HepG2 (cell line): ENCODE data around the gene CABP2. TPM values are rescaled to one million over a fixed set of nuclear protein-coding genes. Genes with fewer than 3 reads are reported as not detected.

ENCODE experiments used
- ATAC-seq: fragments of 200-7000 bp; cut with Tn5 transposase; 3 replicates; pipeline ENCODE4 v1.9.1; 2020; ENCODE audit warnings: mild to moderate bottlenecking, moderate library complexity
- BruUV-seq: library from RNA; stranded (reverse); fragments of 400-500 nt; replicated peaks from 2 replicates; lab custom pipeline; 2021; lab: Mats Ljungman, UMichigan
- CTCF ChIA-PET: fragments of 300-600 bp; formaldehyde crosslinking; extraction: SDS; loops from one replicate; lab custom pipeline; 2021; ENCODE audit warnings: low total read pairs, inconsistent platforms, low intra/inter-chr PET ratio; lab: Yijun Ruan, JAX
- POLR2A ChIA-PET: fragments of 350-600 bp; sonication (Branson Sonifier 250); formaldehyde crosslinking; loops from one replicate; lab custom pipeline; 2020; ENCODE audit warnings: antibody characterized with exemption, inconsistent platforms; lab: Yijun Ruan, JAX
- DNase-seq: peaks from one replicate; pipeline ENCODE4 v3.0.0-alpha.2; 2015; ENCODE audit warnings: low spot score
- FAIRE-seq: peaks from 3 replicates; lab custom pipeline; 2011; peaks lifted over from hg19 to GRCh38; lab: Jason Lieb, UNC
- H2AFZ ChIP-seq: one replicate; pipeline ENCODE4 v1.6.1; 2011; ENCODE audit warnings: low read length, inconsistent platforms
- H3K27ac ChIP-seq: fragments of 300-600 bp; 3 replicates; pipeline ENCODE4 v1.8.0; 2011; ENCODE audit warnings: mixed run types, mild to moderate bottlenecking, mixed read lengths, low read length, inconsistent platforms; ENCODE audit not compliant: insufficient read depth; ENCODE audit errors: extremely low read length
- H3K27me3 ChIP-seq, 2 experiments: fragments of 200-600 bp in 1 of 2; 2 replicates in 1 of 2; 3 replicates in 1 of 2; pipeline versions ENCODE4 v1.6.0 to v1.8.0; 2011; ENCODE audit warnings: low read length in 2 of 2, mild to moderate bottlenecking in 2 of 2, moderate library complexity in 2 of 2, inconsistent platforms in 1 of 2; ENCODE audit not compliant: insufficient read depth in 2 of 2, control insufficient read depth in 1 of 2
- H3K36me3 ChIP-seq, 2 experiments: fragments of 200-600 bp in 1 of 2; replicated peaks in 1 of 2; 2 replicates in 1 of 2; 3 replicates in 1 of 2; pipeline versions ENCODE4 v1.5.1 to v1.8.0; 2011; ENCODE audit warnings: low read length in 2 of 2, inconsistent platforms in 1 of 2; ENCODE audit not compliant: insufficient read depth in 2 of 2, control insufficient read depth in 1 of 2
- H3K4me1 ChIP-seq: 2 replicates; pipeline ENCODE4 v1.5.1; 2012; ENCODE audit warnings: low read length, inconsistent platforms; ENCODE audit not compliant: insufficient read depth
- H3K4me2 ChIP-seq: 2 replicates; pipeline ENCODE4 v1.6.0; 2011; ENCODE audit warnings: low read depth, low read length, inconsistent platforms
- H3K4me3 ChIP-seq, 3 experiments: fragments of 200-600 bp in 1 of 3; sonication (generic), shearing (Covaris generic) in 1 of 3; replicated peaks in 1 of 3; 2 replicates each; pipeline ENCODE4 v1.5.1; 2011 to 2016; ENCODE audit warnings: low read length in 3 of 3, inconsistent platforms in 2 of 3, low read depth in 2 of 3, mild to moderate bottlenecking in 2 of 3, control low read depth in 1 of 3, mixed read lengths in 1 of 3; ENCODE audit not compliant: insufficient read depth in 1 of 3
- H3K79me2 ChIP-seq: one replicate; pipeline ENCODE4 v1.6.1; 2011; ENCODE audit warnings: low read length, inconsistent platforms; ENCODE audit not compliant: insufficient read depth
- H3K9ac ChIP-seq: 2 replicates; pipeline ENCODE4 v1.6.0; 2011; ENCODE audit warnings: mild to moderate bottlenecking, low read depth, low read length, inconsistent platforms; ENCODE audit not compliant: insufficient read depth
- H3K9me3 ChIP-seq: 2 replicates; pipeline ENCODE4 v1.5.1; 2012; ENCODE audit warnings: mild to moderate bottlenecking, low read length
- H4K20me1 ChIP-seq: 2 replicates; pipeline ENCODE4 v1.6.0; 2011; ENCODE audit warnings: inconsistent platforms, mild to moderate bottlenecking, low read length, moderate library complexity; ENCODE audit not compliant: insufficient read depth
- ATRX ChIP-seq: sonication (generic); formaldehyde crosslinking; IDR thresholded peaks from 2 replicates; pipeline ENCODE4 v1.4.0; 2020; ENCODE audit warnings: missing genetic modification reagents, borderline replicate concordance
- CAMTA2 ChIP-seq: sonication (generic); formaldehyde crosslinking; IDR thresholded peaks from 2 replicates; pipeline ENCODE4 v1.4.0; 2020; ENCODE audit warnings: mild to moderate bottlenecking, missing genetic modification reagents, borderline replicate concordance
- DNMT1 ChIP-seq: sonication (generic); formaldehyde crosslinking; IDR thresholded peaks from 2 replicates; pipeline ENCODE4 v1.5.1; 2020; ENCODE audit warnings: mild to moderate bottlenecking, missing genetic modification reagents
- EEA1 ChIP-seq: sonication (generic); formaldehyde crosslinking; IDR thresholded peaks from 2 replicates; pipeline ENCODE4 v1.5.1; 2020; ENCODE audit warnings: mild to moderate bottlenecking, missing genetic modification reagents, borderline replicate concordance
- GLI4 ChIP-seq: sonication (generic); formaldehyde crosslinking; IDR thresholded peaks from 2 replicates; pipeline ENCODE4 v1.5.1; 2020; ENCODE audit warnings: missing genetic modification reagents, mild to moderate bottlenecking, moderate library complexity, borderline replicate concordance
- GPN1 ChIP-seq: sonication (generic); formaldehyde crosslinking; IDR thresholded peaks from 2 replicates; pipeline ENCODE4 v1.5.1; 2020; ENCODE audit warnings: missing genetic modification reagents, borderline replicate concordance
- HMG20B ChIP-seq: conservative IDR thresholded peaks from 2 replicates; pipeline ENCODE4 v1.6.1; 2016; ENCODE audit warnings: missing genetic modification reagents, missing compliant biosample characterization
- MAFK ChIP-seq, 2 experiments: IDR thresholded peaks in 1 of 2; conservative IDR thresholded peaks in 1 of 2; 2 replicates each; pipeline ENCODE4 v1.6.1; 2011; ENCODE audit warnings: improper control_type of control experiment in 2 of 2, low read length in 2 of 2
- MTF1 ChIP-seq: sonication (generic); formaldehyde crosslinking; IDR thresholded peaks from 2 replicates; pipeline ENCODE4 v1.5.0; 2020; ENCODE audit warnings: missing genetic modification reagents
- NPAS2 ChIP-seq: sonication (generic); formaldehyde crosslinking; IDR thresholded peaks from 2 replicates; pipeline ENCODE4 v1.8.0; 2022; ENCODE audit warnings: mild to moderate bottlenecking, missing genetic modification reagents, borderline replicate concordance
- NR1H2 ChIP-seq: sonication (generic); formaldehyde crosslinking; IDR thresholded peaks from 2 replicates; pipeline ENCODE4 v1.8.1; 2022; ENCODE audit warnings: low read depth, missing genetic modification reagents, borderline replicate concordance
- SOX6 ChIP-seq, 2 experiments: fragments of 450-650 bp in 1 of 2; sonication (generic) in 1 of 2; formaldehyde crosslinking in 1 of 2; IDR thresholded peaks; 2 replicates each; pipeline versions ENCODE4 v1.4.0 to v1.6.1; 2017 to 2020; ENCODE audit warnings: antibody characterized with exemption in 1 of 2, mild to moderate bottlenecking in 1 of 2, missing genetic modification reagents in 1 of 2
- WIZ ChIP-seq: sonication (generic); formaldehyde crosslinking; IDR thresholded peaks from 2 replicates; pipeline ENCODE4 v1.5.1; 2020; ENCODE audit warnings: mild to moderate bottlenecking, missing genetic modification reagents
- ZNF253 ChIP-seq: sonication (generic); formaldehyde crosslinking; IDR thresholded peaks from 2 replicates; pipeline ENCODE4 v1.8.0; 2022; ENCODE audit warnings: mild to moderate bottlenecking, missing genetic modification reagents, borderline replicate concordance
- ZNF431 ChIP-seq: sonication (generic); formaldehyde crosslinking; IDR thresholded peaks from 2 replicates; pipeline ENCODE4 v1.9.0; 2022; ENCODE audit warnings: missing genetic modification reagents, low read depth, mild to moderate bottlenecking, borderline replicate concordance
- ZNF605 ChIP-seq: sonication (generic); formaldehyde crosslinking; IDR thresholded peaks from 2 replicates; pipeline ENCODE4 v1.8.0; 2022; ENCODE audit warnings: mild to moderate bottlenecking, missing genetic modification reagents
- WGBS: methylation state at CpG from one replicate; pipeline ENCODE4 v1.1.6; 2017; ENCODE audit warnings: low lambda C conversion rate; 5-methylcytosine and 5-hydroxymethylcytosine counted together
- in situ Hi-C: cut with HindIII; loops from 2 replicates; pipeline ENCODE4 v1.10.0; 2017; ENCODE audit warnings: low pct_unique_long_range_greater_than_20kb; ENCODE audit not compliant: extremely low pct_ligation_motif_present
- intact Hi-C: fragments of 100-400 bp; cut with micrococcal nuclease; formaldehyde crosslinking; loops from one replicate; pipeline ENCODE4 v1.10.0; 2022; ENCODE audit not compliant: unreplicated experiment
- polyA plus RNA-seq, 8 experiments: library from polyadenylated mRNA; depleted of rRNA in 3 of 8; stranded (reverse) in 7 of 8; unstranded in 1 of 8; fragments of >200 nt; fragmentation: Illumina TruSeq in 4 of 8; extraction: Trizol in 4 of 8; gene quantifications; 2 replicates each; pipeline versions ENCODE4 v1.2.1 to v1.2.3, GENCODE V29; 2011 to 2016; ENCODE audit warnings: low read depth in 4 of 8, missing spikeins in 1 of 8, mixed read lengths in 1 of 8; ENCODE audit not compliant: insufficient read depth in 1 of 8
- total RNA-seq, 5 experiments: library from RNA; depleted of rRNA; stranded (reverse); fragments of >200 nt; fragmentation: Illumina TruSeq; extraction: Trizol; gene quantifications; 2 replicates each; pipeline ENCODE4 v1.2.3, GENCODE V29; 2016; ENCODE audit warnings: low read depth in 1 of 5
- TF ChIP-seq, protein P1 (sequence below): sonication (generic); formaldehyde crosslinking; IDR thresholded peaks from 2 replicates; pipeline ENCODE4 v1.4.0; 2020; ENCODE audit warnings: mild to moderate bottlenecking, missing genetic modification reagents
- TF ChIP-seq, protein P2 (sequence below): sonication (generic); formaldehyde crosslinking; IDR thresholded peaks from 2 replicates; pipeline ENCODE4 v1.5.0; 2020; ENCODE audit warnings: mild to moderate bottlenecking, low read depth, missing genetic modification reagents, borderline replicate concordance

CABP2 gene
- total and polyA plus RNA-seq, 2 of the 13 experiments (the other 11 are each of a cell fraction or from before 2014, with no cell fraction given): not detected

DNA sequence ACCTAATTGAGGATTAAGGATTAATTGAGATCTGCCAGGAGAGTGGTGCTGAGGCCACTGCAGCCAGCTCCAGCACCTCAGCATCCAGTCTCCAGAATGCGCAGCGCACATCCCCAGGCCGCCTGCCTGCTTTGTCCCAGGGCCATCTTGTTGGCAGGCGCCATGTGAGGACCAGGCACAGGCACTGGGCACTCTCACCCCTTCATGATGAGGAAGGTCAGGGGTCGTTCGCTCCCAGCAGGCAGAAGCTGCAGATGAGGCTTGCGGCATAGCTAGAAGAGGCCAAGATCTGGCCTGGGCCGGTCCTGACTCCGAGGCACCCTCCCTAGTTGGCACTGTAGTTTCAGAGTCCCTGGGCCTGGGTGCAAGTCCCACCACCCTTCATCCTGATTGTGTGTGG lies 6.4 kb downstream of the CABP2 start (continued):
- TF ChIP-seq WIZ (CRISPR knock-in tag) (no peak), NPAS2 (CRISPR knock-in tag) (no peak), HMG20B (CRISPR knock-in tag) (no peak), GPN1 (CRISPR knock-in tag) (no peak), NR1H2 (CRISPR knock-in tag) (no peak), ZNF605 (CRISPR knock-in tag) (no peak), EEA1 (CRISPR knock-in tag) (no peak), ATRX (CRISPR knock-in tag) (no peak)
- TF ChIP-seq, protein P1, sequence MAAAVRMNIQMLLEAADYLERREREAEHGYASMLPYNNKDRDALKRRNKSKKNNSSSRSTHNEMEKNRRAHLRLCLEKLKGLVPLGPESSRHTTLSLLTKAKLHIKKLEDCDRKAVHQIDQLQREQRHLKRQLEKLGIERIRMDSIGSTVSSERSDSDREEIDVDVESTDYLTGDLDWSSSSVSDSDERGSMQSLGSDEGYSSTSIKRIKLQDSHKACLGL (CRISPR knock-in tag): no peak

DNA sequence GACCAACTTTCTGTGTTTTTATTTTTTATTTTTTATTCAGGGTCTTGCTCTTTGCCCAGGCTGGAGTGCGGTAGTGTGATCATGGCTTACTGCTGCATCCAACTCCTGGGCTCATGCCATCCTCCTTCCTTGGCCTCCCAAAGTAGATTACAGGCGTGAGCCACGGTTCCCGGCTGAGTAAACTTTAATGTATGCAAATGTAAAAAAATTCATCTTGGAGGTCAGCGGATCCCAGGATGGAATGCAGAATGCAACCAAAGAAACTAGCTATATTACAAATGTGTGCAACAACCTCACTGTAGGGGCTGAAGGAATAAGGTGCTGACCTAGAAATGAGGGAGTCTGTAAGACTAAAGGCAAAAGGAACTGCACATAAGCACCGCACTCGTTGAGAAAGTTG lies 9.1 kb downstream of the CABP2 start:
- POLR2A ChIA-PET: no interaction called here
- TF ChIP-seq MAFK (conservative IDR thresholded peaks at IDR 0.05 in 1 of 2, IDR thresholded peaks at IDR 0.05 in 1 of 2; ENCODE audit: low read length in 2 of 2) (no peak), MTF1 (CRISPR knock-in tag) (no peak), ZNF253 (CRISPR knock-in tag) (no peak), ZNF431 (CRISPR knock-in tag) (no peak), DNMT1 (CRISPR knock-in tag) (no peak), SOX6 (IDR thresholded peaks at IDR 0.05) (no peak), SOX6 (CRISPR knock-in tag; IDR thresholded peaks at IDR 0.05) (no peak), CAMTA2 (no peak), GLI4 (CRISPR knock-in tag) (no peak)
- TF ChIP-seq, protein P2, sequence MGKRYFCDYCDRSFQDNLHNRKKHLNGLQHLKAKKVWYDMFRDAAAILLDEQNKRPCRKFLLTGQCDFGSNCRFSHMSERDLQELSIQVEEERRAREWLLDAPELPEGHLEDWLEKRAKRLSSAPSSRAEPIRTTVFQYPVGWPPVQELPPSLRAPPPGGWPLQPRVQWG (CRISPR knock-in tag): no peak
- TF ChIP-seq, protein P1 (CRISPR knock-in tag): no peak

More for the DNA sequence above, 9.1 kb downstream of the CABP2 start:
- CTCF ChIA-PET: no interaction called here
- ATAC-seq (no peak), DNase-seq (no peak), FAIRE-seq (no peak)
- no TSS peak for BruUV-seq
- Histone ChIP-seq H3K4me2 (no peak overlapping the region), H3K4me1 (peaks cover 23% of the 10 kb centered on the region), H3K4me3 (no peak overlapping the region), H4K20me1 (no peaks in the 10 kb centered on the region), H3K27ac (no peak overlapping the region), H3K9ac (no peak overlapping the region), H3K27me3 (0 out of 5 replicates have a peak, but pooled peaks cover 0 to 3% of the 10 kb centered on the region in 2 experiments), H2AFZ (no peak overlapping the region), H3K79me2 (no peaks in the 10 kb centered on the region), H3K9me3 (no peaks in the 10 kb centered on the region), H3K36me3 (no peaks in the 10 kb centered on the region)
- 57% methylated on average over 7 of the region's 7 CpGs for WGBS
- in situ Hi-C loops: no loop called here
- intact Hi-C loops: no loop called here
